AG09319 (cell line): ENCODE results near the gene RAD9A.

ENCODE experiments used
- DNase-seq: peaks from one replicate; pipeline ENCODE4 v3.0.0-alpha.2; 2010; ENCODE audit warnings: low read depth; ENCODE audit errors: extremely low read depth
- CTCF ChIP-seq: IDR thresholded peaks from 2 replicates; pipeline ENCODE4 v1.5.1; 2011; ENCODE audit warnings: low read depth, mild to moderate bottlenecking, inconsistent platforms, low read length, moderate library complexity

The RAD9A gene

GRCh38 chr11:67415501-67416304, 23.9 kb downstream of the RAD9A start, which contains the start of gene CARNS1:
Gene CARNS1 (plus strand): TSS chr11:67415678. CDS start chr11:67416200, 522 bp downstream.
- no peak for TF ChIP-seq CTCF
- DNase-seq, result no peak

- no peak for TF ChIP-seq CTCF
- DNase-seq, result no peak
These were observed 24.9 kb downstream of the RAD9A start for GRCh38 chr11:67416416-67417335.

DNA sequence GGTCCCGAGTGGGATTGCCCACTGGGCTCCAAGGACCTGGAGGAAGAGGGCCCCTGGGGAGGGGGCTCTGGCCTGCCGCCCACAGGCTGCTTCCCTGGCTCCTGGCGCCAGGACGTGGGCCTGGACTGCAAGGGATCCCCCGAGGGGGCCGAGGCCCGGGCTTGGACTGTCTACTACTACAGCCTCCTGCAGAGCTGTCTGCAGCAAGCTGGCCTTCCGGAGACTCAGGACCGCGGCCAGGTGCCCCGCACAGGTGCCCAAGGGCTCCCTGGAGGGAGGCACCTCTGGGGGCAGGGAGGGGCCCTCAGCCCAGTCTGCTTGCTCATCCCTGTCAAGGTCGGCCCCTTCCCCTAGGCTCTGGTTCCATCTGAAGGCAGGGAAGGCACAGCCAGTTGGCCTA, 25.6 kb downstream of the RAD9A start:
- no peak for TF ChIP-seq CTCF
- no peak for DNase-seq

DNA sequence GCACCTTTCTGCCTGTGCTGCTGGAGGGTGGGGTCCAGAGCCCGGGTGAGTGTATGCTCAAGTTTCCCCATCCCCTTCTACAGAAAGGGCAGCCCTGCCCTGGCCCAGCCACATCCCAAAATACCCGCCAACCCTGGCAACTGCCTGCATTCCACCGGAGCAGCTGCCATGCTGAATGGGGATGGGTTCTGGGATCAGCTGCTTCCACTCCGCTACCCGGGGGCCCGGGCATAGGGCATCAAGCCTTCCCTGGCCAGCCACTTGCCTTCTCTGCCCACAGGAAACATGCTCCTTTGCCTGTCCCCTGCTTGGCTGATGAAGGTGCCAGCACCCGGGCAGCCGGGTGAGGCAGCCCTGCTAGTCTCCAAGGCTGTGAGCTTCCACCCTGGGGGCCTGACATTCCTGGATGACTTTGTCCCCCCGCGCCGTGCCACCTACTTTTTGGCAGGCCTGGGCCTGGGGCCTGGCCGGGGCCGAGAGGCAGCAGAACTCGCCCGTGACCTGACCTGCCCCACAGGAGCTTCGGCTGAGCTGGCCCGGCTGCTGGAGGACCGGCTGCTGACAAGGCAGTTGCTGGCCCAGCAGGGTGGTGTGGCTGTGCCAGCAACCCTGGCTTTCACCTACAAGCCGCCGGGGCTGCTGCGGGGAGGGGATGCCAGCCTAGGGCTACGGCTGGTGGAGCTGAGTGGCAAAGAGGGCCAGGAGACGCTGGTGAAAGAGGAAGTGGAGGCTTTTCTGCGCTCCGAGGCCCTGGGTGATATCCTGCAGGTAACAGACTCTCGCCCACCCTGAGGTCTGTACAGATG, 26.9 kb downstream of the RAD9A start:
- DNase-seq, result no peak
- no peak for TF ChIP-seq CTCF

- TF ChIP-seq CTCF, result no peak
- no peak for DNase-seq
These were observed 27.7 kb downstream of the RAD9A start for GRCh38 chr11:67419325-67420049.

GRCh38 chr11:67420147-67420645, 28.4 kb downstream of the RAD9A start:
- TF ChIP-seq CTCF, result no peak
- DNase-seq, result no peak
